Liver (tissue), 10 donors: ENCODE data around the gene ADAM29. TPM values are rescaled to one million over a fixed set of nuclear protein-coding genes. Genes with fewer than 3 reads are reported as not detected.
"Not testable (repeated sequence)": the region's sequence is repeated elsewhere in the genome, so short reads cannot be mapped to it uniquely, and the experiment has no call there.

Source experiments
- DNase-seq: peaks from one replicate; pipeline ENCODE4 v3.0.0-alpha.2; 2017; ENCODE audit warnings: low spot score
- H3K27ac ChIP-seq, 2 donors: one replicate each; pipeline ENCODE4 v1.7.0; 2013; ENCODE audit warnings: inconsistent platforms in 2 of 2, low read length in 2 of 2, control low read depth in 1 of 2, low read depth in 1 of 2, mild to moderate bottlenecking in 1 of 2
- H3K27me3 ChIP-seq, 4 donors: one replicate each; pipeline versions ENCODE4 v1.6.1 to v1.7.0; 2013; ENCODE audit warnings: low read length in 3 of 4, inconsistent platforms in 1 of 4, mild to moderate bottlenecking in 1 of 4, moderate library complexity in 1 of 4; ENCODE audit not compliant: control insufficient read depth in 4 of 4, insufficient read depth in 4 of 4
- H3K36me3 ChIP-seq, 4 donors: one replicate each; pipeline versions ENCODE4 v1.6.1 to v1.7.0; 2013; ENCODE audit warnings: low read length in 3 of 4, mild to moderate bottlenecking in 3 of 4, low read depth in 1 of 4, moderate library complexity in 1 of 4; ENCODE audit not compliant: control insufficient read depth in 4 of 4, insufficient read depth in 3 of 4
- H3K4me1 ChIP-seq, 4 donors: one replicate each; pipeline versions ENCODE4 v1.6.1 to v1.7.0; 2013; ENCODE audit warnings: low read length in 3 of 4, mild to moderate bottlenecking in 3 of 4, moderate library complexity in 1 of 4; ENCODE audit not compliant: control insufficient read depth in 4 of 4, insufficient read depth in 4 of 4
- H3K4me3 ChIP-seq, 3 donors: one replicate each; pipeline versions ENCODE4 v1.6.1 to v1.7.0; 2013; ENCODE audit warnings: low read length in 3 of 3, control low read depth in 1 of 3, low read depth in 1 of 3, mild to moderate bottlenecking in 1 of 3
- H3K9ac ChIP-seq, 2 donors: one replicate each; pipeline ENCODE4 v1.7.0; 2013; ENCODE audit warnings: low read length in 2 of 2, mild to moderate bottlenecking in 2 of 2, moderate library complexity in 2 of 2, control low read depth in 1 of 2, low read depth in 1 of 2
- H3K9me3 ChIP-seq, 4 donors: one replicate each; pipeline versions ENCODE4 v1.6.1 to v1.7.0; 2013; ENCODE audit warnings: low read length in 3 of 4; ENCODE audit not compliant: control insufficient read depth in 4 of 4
- ATF3 ChIP-seq: IDR thresholded peaks from 2 replicates; pipeline ENCODE4 v1.6.1; 2016; ENCODE audit warnings: antibody characterized with exemption
- EGR1 ChIP-seq, 2 donors: IDR thresholded peaks; 2 replicates each; pipeline ENCODE4 v1.6.1; 2016 to 2018; ENCODE audit warnings: antibody characterized with exemption in 2 of 2, low read depth in 2 of 2
- FOXA1 ChIP-seq: IDR thresholded peaks from 2 replicates; pipeline ENCODE4 v1.6.1; 2016; ENCODE audit warnings: antibody characterized with exemption
- FOXA2 ChIP-seq: IDR thresholded peaks from 2 replicates; pipeline ENCODE4 v1.6.1; 2016; ENCODE audit warnings: antibody characterized with exemption
- GABPA ChIP-seq, 2 donors: IDR thresholded peaks in 1 of 2; conservative IDR thresholded peaks in 1 of 2; 2 replicates each; pipeline ENCODE4 v1.6.1; 2016; ENCODE audit warnings: antibody characterized with exemption in 2 of 2, mild to moderate bottlenecking in 1 of 2, moderate library complexity in 1 of 2
- MAX ChIP-seq: IDR thresholded peaks from 2 replicates; pipeline ENCODE4 v1.6.1; 2016; ENCODE audit warnings: antibody characterized with exemption
- RAD21 ChIP-seq, 2 donors: IDR thresholded peaks; 2 replicates each; pipeline ENCODE4 v1.6.1; 2016; ENCODE audit warnings: antibody characterized with exemption in 2 of 2, mild to moderate bottlenecking in 2 of 2
- REST ChIP-seq: IDR thresholded peaks from 2 replicates; pipeline ENCODE4 v1.6.1; 2016; ENCODE audit warnings: antibody characterized with exemption, mild to moderate bottlenecking
- RXRA ChIP-seq, 2 donors: IDR thresholded peaks; 2 replicates each; pipeline ENCODE4 v1.6.1; 2017 to 2018; ENCODE audit warnings: antibody characterized with exemption in 2 of 2, mild to moderate bottlenecking in 1 of 2
- SP1 ChIP-seq: IDR thresholded peaks from 2 replicates; pipeline ENCODE4 v1.6.1; 2018; ENCODE audit warnings: antibody characterized with exemption, mild to moderate bottlenecking
- TAF1 ChIP-seq: conservative IDR thresholded peaks from 2 replicates; pipeline ENCODE4 v1.6.1; 2016; ENCODE audit warnings: antibody characterized with exemption, mild to moderate bottlenecking
- YY1 ChIP-seq: IDR thresholded peaks from 2 replicates; pipeline ENCODE4 v1.6.1; 2016; ENCODE audit warnings: antibody characterized with exemption, mild to moderate bottlenecking
- WGBS: extraction: QIAGEN DNeasy Blood & Tissue Kit; methylation state at CpG from one replicate; pipeline ENCODE4 v1.1.7; 2013; 5-methylcytosine and 5-hydroxymethylcytosine counted together
- polyA plus RNA-seq, 2 donors: library from polyadenylated mRNA; stranded (reverse) in 1 of 2; unstranded in 1 of 2; fragments of 200-250 nt in 1 of 2; fragments of >200 nt in 1 of 2; fragmentation: Nextera tagmentation in 1 of 2; extraction: Ambion mirVana in 1 of 2; gene quantifications; one replicate each; pipeline versions ENCODE4 v1.2.1 to v1.2.3, GENCODE V29; 2013 to 2015
- small RNA-seq: library from RNA; depleted of rRNA; stranded (forward); fragments of <200 nt; gene quantifications from one replicate; pipeline ENCODE3, GENCODE V24; 2014
- total RNA-seq, 2 donors: library from RNA; depleted of rRNA; stranded (reverse); fragments of >200 nt; gene quantifications; one replicate each; pipeline ENCODE4 v1.2.3, GENCODE V29; 2014
- donor health status: healthy.
- donor health status: healthy.
- donor health status: healthy.
- donor health status: healthy.
- donor health status: healthy.

The ADAM29 gene
- total and polyA plus RNA-seq, 4 donors: not detected

DNA sequence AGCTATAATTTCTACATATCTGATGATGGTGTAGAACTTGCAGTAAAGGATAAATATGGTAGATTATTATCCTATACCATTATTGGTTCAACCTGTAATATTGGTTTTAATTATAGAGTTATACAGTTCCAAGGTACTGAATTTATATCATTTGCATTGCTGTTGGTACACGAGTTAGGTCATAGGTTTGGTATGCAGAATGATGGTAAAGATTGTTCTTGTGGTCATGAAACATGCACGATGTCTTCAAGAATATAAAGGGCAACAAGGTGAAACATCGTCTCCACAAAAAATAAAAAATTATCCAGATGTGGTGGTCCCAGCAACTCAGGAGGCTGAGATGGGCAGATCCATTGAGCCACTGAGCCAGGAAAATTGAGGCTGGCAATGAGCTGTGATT, 99.6 kb downstream of the ADAM29 start:
- no peak for TF ChIP-seq RXRA (IDR thresholded peaks at IDR 0.05)
- no peak for TF ChIP-seq TAF1
- no peak for TF ChIP-seq ATF3
- TF ChIP-seq FOXA2: no peak
- no peak for TF ChIP-seq EGR1 (IDR thresholded peaks at IDR 0.05; ENCODE audit: low read depth in 2 of 2)
- no peak for TF ChIP-seq MAX
- TF ChIP-seq REST: no peak
- TF ChIP-seq FOXA1: no peak
- TF ChIP-seq RAD21 (IDR thresholded peaks at IDR 0.05): no peak
- no peak for TF ChIP-seq SP1
- TF ChIP-seq GABPA (IDR thresholded peaks at IDR 0.05 in 1 of 2, conservative IDR thresholded peaks at IDR 0.05 in 1 of 2): no peak
- no peak for TF ChIP-seq YY1
- Histone ChIP-seq H3K9me3 (no peaks in the 10 kb centered on the region), H3K4me1 (no peaks in the 10 kb centered on the region), H3K9ac (no peak overlapping the region), H3K27me3 (no peaks in the 10 kb centered on the region), H3K4me3 (no peak overlapping the region), H3K27ac (no peak overlapping the region), H3K36me3 (no peaks in the 10 kb centered on the region)
- DNase-seq: no peak
- 74% methylated on average over 3 of the region's 3 CpGs for WGBS

GRCh38 chr4:175019447-175019846, 101.3 kb downstream of the ADAM29 start:
- not testable (repeated sequence) for H3K4me3 ChIP-seq, H3K27ac ChIP-seq, H3K36me3 ChIP-seq, H3K27me3 ChIP-seq, H3K9me3 ChIP-seq, DNase-seq, H3K9ac ChIP-seq, H3K4me1 ChIP-seq
- 91% methylated on average over 20 of the region's 20 CpGs for WGBS

Small RNAs within 50 kb of the gene (small RNA-seq; reads per million reads assigned to genes)
- not detected for gene AC105914.1

Other genes with a start within 250 kb of the ADAM29 start
- gene GLRA3, start 89.1 kb upstream of the ADAM29 start, total RNA-seq: not detected
- gene GLRA3, start 89.1 kb upstream of the ADAM29 start, polyA plus RNA-seq: not detected